PC-9 (cell line): ENCODE data around the gene CAPN13.

Source experiments
- EZH2 ChIP-seq: fragments of 200-600 bp; sonication (generic); IDR thresholded peaks from 2 replicates; pipeline ENCODE4 v1.8.0; 2017; ENCODE audit warnings: antibody characterized with exemption, low read depth
- TF ChIP-seq, protein P1 (sequence below): fragments of 200-600 bp; sonication (generic); conservative IDR thresholded peaks from 2 replicates; pipeline ENCODE4 v1.6.1; 2017; ENCODE audit warnings: mixed run types, antibody characterized with exemption, mild to moderate bottlenecking, moderate library complexity

DNA sequence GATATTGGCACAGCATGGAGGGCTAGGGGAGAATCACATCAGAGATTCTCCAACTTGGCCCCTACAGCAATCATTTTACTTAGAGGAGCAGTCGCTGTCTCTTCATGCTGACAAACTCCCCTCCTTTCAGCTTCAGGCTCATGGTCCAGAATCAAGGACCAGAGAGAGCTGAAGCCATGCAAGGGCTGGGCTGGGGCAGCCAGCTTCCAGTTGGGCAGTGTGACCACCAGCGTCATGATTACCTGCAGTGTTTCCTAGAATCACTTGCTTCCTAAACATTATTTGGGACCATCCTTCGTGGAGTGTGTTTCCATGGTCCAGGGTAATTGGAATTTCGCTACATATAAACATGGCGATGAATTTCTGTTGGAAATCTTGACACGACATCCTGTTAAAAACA is 54.4 kb downstream of the CAPN13 start:
- TF ChIP-seq, protein P1, sequence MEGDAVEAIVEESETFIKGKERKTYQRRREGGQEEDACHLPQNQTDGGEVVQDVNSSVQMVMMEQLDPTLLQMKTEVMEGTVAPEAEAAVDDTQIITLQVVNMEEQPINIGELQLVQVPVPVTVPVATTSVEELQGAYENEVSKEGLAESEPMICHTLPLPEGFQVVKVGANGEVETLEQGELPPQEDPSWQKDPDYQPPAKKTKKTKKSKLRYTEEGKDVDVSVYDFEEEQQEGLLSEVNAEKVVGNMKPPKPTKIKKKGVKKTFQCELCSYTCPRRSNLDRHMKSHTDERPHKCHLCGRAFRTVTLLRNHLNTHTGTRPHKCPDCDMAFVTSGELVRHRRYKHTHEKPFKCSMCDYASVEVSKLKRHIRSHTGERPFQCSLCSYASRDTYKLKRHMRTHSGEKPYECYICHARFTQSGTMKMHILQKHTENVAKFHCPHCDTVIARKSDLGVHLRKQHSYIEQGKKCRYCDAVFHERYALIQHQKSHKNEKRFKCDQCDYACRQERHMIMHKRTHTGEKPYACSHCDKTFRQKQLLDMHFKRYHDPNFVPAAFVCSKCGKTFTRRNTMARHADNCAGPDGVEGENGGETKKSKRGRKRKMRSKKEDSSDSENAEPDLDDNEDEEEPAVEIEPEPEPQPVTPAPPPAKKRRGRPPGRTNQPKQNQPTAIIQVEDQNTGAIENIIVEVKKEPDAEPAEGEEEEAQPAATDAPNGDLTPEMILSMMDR, result no peak
- no peak for TF ChIP-seq EZH2
